Breast epithelium (tissue), 4 donors: ENCODE results near the gene CEP78. TPM values are rescaled to one million over a fixed set of nuclear protein-coding genes. Genes with fewer than 3 reads are reported as not detected.

Experiments used
- DNase-seq, 2 donors: peaks; one replicate each; pipeline ENCODE4 v3.0.0-alpha.2; 2019; ENCODE audit warnings: low spot score in 2 of 2
- H3K27ac ChIP-seq, 2 donors: fragments of 200-600 bp; sonication (generic) in 1 of 2; one replicate each; pipeline ENCODE4 v1.5.1; 2016 to 2019; ENCODE audit warnings: mild to moderate bottlenecking in 1 of 2
- H3K27me3 ChIP-seq, 2 donors: fragments of 200-600 bp; sonication (generic) in 1 of 2; one replicate each; pipeline versions ENCODE4 v1.5.1 to v1.6.0; 2017 to 2019; ENCODE audit warnings: control low read depth in 1 of 2, mild to moderate bottlenecking in 1 of 2
- H3K36me3 ChIP-seq: fragments of 200-600 bp; one replicate; pipeline ENCODE4 v1.5.1; 2019
- H3K4me1 ChIP-seq, 2 donors: fragments of 200-600 bp; sonication (generic); one replicate each; pipeline ENCODE4 v1.5.1; 2016 to 2019; ENCODE audit warnings: control low read depth in 1 of 2
- H3K4me3 ChIP-seq, 3 donors: fragments of 200-600 bp; sonication (generic); 1 replicate in 2 of 3; 2 replicates in 1 of 3; pipeline ENCODE4 v1.5.1; 2016 to 2019; ENCODE audit warnings: mild to moderate bottlenecking in 3 of 3, moderate library complexity in 2 of 3
- H3K9me3 ChIP-seq, 2 donors: fragments of 200-600 bp; sonication (generic) in 1 of 2; one replicate each; pipeline ENCODE4 v1.5.1; 2016 to 2019; ENCODE audit warnings: control low read depth in 1 of 2
- CTCF ChIP-seq, 3 donors: fragments of 450-650 bp; IDR thresholded peaks; one replicate each; pipeline ENCODE4 v1.5.1; 2016 to 2017; ENCODE audit warnings: antibody characterized with exemption in 3 of 3, mild to moderate bottlenecking in 3 of 3, moderate library complexity in 3 of 3
- POLR2A ChIP-seq: fragments of 450-650 bp; IDR thresholded peaks from one replicate; pipeline ENCODE4 v1.6.1; 2016; ENCODE audit warnings: antibody characterized with exemption, mild to moderate bottlenecking, moderate library complexity
- POLR2AphosphoS5 ChIP-seq, 3 donors: sonication (generic); formaldehyde crosslinking; IDR thresholded peaks; one replicate each; pipeline ENCODE4 v1.6.1; 2017; ENCODE audit warnings: antibody characterized with exemption in 3 of 3
- intact Hi-C: fragments of 100-400 bp; cut with DNase I; formaldehyde crosslinking; loops from one replicate; pipeline ENCODE4 v1.15.1; 2023; ENCODE audit warnings: low total_unique reads
- total RNA-seq, 3 donors: library from RNA; depleted of rRNA; stranded (reverse); fragments of >200 nt; gene quantifications; one replicate each; pipeline ENCODE4 v1.1.0, GENCODE V29; 2016

The CEP78 gene
- total RNA-seq, 3 donors from 2014 or later, result 8.8 to 22.1 (median 16.4) TPM

GRCh38 chr9:78307360-78307759 is 71.5 kb downstream of the CEP78 start:
- Histone ChIP-seq H3K4me3 (no peak overlapping the region), H3K27me3 (no peaks in the 10 kb centered on the region), H3K4me1 (no peaks in the 10 kb centered on the region), H3K36me3 (no peaks in the 10 kb centered on the region), H3K9me3 (no peaks in the 10 kb centered on the region), H3K27ac (no peak overlapping the region)
- TF ChIP-seq CTCF (IDR thresholded peaks at IDR 0.05), result no peak
- no peak for TF ChIP-seq POLR2A
- no peak for TF ChIP-seq POLR2AphosphoS5 (IDR thresholded peaks at IDR 0.05)
- no peak for DNase-seq
- intact Hi-C loops, result loop anchor here (10.0 kb wide), 1 partner anchor 1697 kb away; no protein-coding TSS in a partner anchor

GRCh38 chr9:78309066-78309465 is 73.2 kb downstream of the CEP78 start:
- H3K27ac ChIP-seq, result no peak overlapping the region
- H3K36me3 ChIP-seq, result no peaks in the 10 kb centered on the region
- H3K27me3 ChIP-seq, result no peaks in the 10 kb centered on the region
- TF ChIP-seq CTCF (IDR thresholded peaks at IDR 0.05) (no peak), POLR2AphosphoS5 (IDR thresholded peaks at IDR 0.05) (no peak), POLR2A (no peak)
- H3K9me3 ChIP-seq, result no peaks in the 10 kb centered on the region
- H3K4me3 ChIP-seq, result no peak overlapping the region
- intact Hi-C loops, result loop anchor here (10.0 kb wide), 1 partner anchor 1696 kb away; no protein-coding TSS in a partner anchor
- DNase-seq, result no peak
- no peaks in the 10 kb centered on the region for H3K4me1 ChIP-seq

- Histone ChIP-seq H3K4me3 (no peak overlapping the region), H3K9me3 (no peaks in the 10 kb centered on the region), H3K4me1 (no peaks in the 10 kb centered on the region), H3K27me3 (no peaks in the 10 kb centered on the region), H3K27ac (no peak overlapping the region), H3K36me3 (no peaks in the 10 kb centered on the region)
- DNase-seq, result no peak
- intact Hi-C loops, result no loop called here
- TF ChIP-seq POLR2AphosphoS5 (IDR thresholded peaks at IDR 0.05), result no peak
- TF ChIP-seq POLR2A, result no peak
- TF ChIP-seq CTCF (IDR thresholded peaks at IDR 0.05), result no peak
Measured at GRCh38 chr9:78311075-78311474, 75.2 kb downstream of the CEP78 start.

- H3K4me1 ChIP-seq, result no peaks in the 10 kb centered on the region
- H3K27ac ChIP-seq, result no peak overlapping the region
- H3K36me3 ChIP-seq, result no peaks in the 10 kb centered on the region
- DNase-seq, result no peak
- intact Hi-C loops, result no loop called here
- no peak overlapping the region for H3K4me3 ChIP-seq
- H3K27me3 ChIP-seq, result no peaks in the 10 kb centered on the region
- TF ChIP-seq POLR2A (no peak), CTCF (IDR thresholded peaks at IDR 0.05) (no peak), POLR2AphosphoS5 (IDR thresholded peaks at IDR 0.05) (no peak)
- H3K9me3 ChIP-seq, result no peaks in the 10 kb centered on the region
Measured at GRCh38 chr9:78311886-78312524, 76.1 kb downstream of the CEP78 start.

GRCh38 chr9:78314550-78314949 is 78.7 kb downstream of the CEP78 start:
- no peak for DNase-seq
- Histone ChIP-seq H3K27ac (no peak overlapping the region), H3K4me1 (no peaks in the 10 kb centered on the region), H3K36me3 (no peaks in the 10 kb centered on the region), H3K9me3 (no peaks in the 10 kb centered on the region), H3K4me3 (no peak overlapping the region), H3K27me3 (no peaks in the 10 kb centered on the region)
- TF ChIP-seq POLR2A (no peak), CTCF (IDR thresholded peaks at IDR 0.05) (no peak), POLR2AphosphoS5 (IDR thresholded peaks at IDR 0.05) (no peak)
- intact Hi-C loops, result no loop called here
